Fibroblast of mammary gland (primary cell): Measurements from ENCODE around the gene UNC5B.

Experiments used
- DNase-seq: peaks from one replicate; pipeline ENCODE4 v3.0.0-alpha.2; 2010; ENCODE audit warnings: low read depth
- H3K4me3 ChIP-seq: 2 replicates; pipeline ENCODE4 v1.5.1; 2011; ENCODE audit warnings: low read depth, mild to moderate bottlenecking, low read length, moderate library complexity; ENCODE audit not compliant: control insufficient read depth
- CTCF ChIP-seq: conservative IDR thresholded peaks from 2 replicates; pipeline ENCODE4 v1.5.1; 2011; ENCODE audit warnings: low read depth, low read length, inconsistent platforms; ENCODE audit not compliant: control insufficient read depth, insufficient read depth

The UNC5B gene

GRCh38 chr10:71338728-71339495 is 126.5 kb downstream of the UNC5B start:
- no peak overlapping the region for H3K4me3 ChIP-seq
- no peak for TF ChIP-seq CTCF
- DNase-seq: no peak

GRCh38 chr10:71339796-71340589 is 127.6 kb downstream of the UNC5B start:
- no peak for DNase-seq
- no peak overlapping the region for H3K4me3 ChIP-seq
- no peak for TF ChIP-seq CTCF

GRCh38 chr10:71342573-71343391 is 130.4 kb downstream of the UNC5B start:
- H3K4me3 ChIP-seq: no peak overlapping the region
- DNase-seq: no peak

GRCh38 chr10:71343392-71343773 is 131.0 kb downstream of the UNC5B start:
- no peak overlapping the region for H3K4me3 ChIP-seq
- peak; percentile 11 for DNase-seq
- no peak for TF ChIP-seq CTCF

More at GRCh38 chr10:71342573-71343391, 130.4 kb downstream of the UNC5B start:
- no peak for TF ChIP-seq CTCF

GRCh38 chr10:71344154-71344925 is 132.0 kb downstream of the UNC5B start:
- no peak for TF ChIP-seq CTCF
- H3K4me3 ChIP-seq: no peak overlapping the region
- no peak for DNase-seq

GRCh38 chr10:71344993-71345480 is 132.7 kb downstream of the UNC5B start:
- H3K4me3 ChIP-seq: no peak overlapping the region
- no peak for TF ChIP-seq CTCF

More at GRCh38 chr10:71344993-71345480, 132.7 kb downstream of the UNC5B start:
- no peak for DNase-seq
